Measurements from ENCODE around the gene ADGRD2.

ADGRD2 gene

GRCh38 chr9:124478354-124478753 is 28.1 kb downstream of the ADGRD2 start:
- DNase-seq (ENCODE audit: low read depth) = no peak

- DNase-seq (ENCODE audit: low read depth) = no peak
These were observed 29.1 kb downstream of the ADGRD2 start for GRCh38 chr9:124479371-124479770.

GRCh38 chr9:124479947-124480620 is 29.8 kb downstream of the ADGRD2 start:
- DNase-seq (ENCODE audit: low read depth) = no peak

DNA sequence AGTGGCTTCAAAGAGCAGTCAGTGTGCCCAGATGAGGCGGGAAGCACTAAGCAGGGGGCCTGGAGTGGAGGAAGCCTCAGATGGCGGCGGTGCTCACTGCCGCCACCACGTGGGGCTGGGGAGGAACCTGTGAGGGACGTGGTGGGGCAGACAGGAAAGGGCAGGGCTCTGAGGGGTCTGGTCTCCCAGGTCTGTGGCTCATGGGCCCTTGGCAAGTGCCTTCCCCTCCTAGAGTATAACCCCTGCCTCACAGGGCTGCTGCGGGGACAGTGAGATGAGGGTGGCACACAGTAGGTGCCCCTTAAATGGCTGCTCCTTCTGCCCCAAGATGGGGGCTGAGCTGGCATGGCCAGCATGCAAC is 30.4 kb downstream of the ADGRD2 start:
- DNase-seq (ENCODE audit: low read depth) = no peak

GRCh38 chr9:124481115-124481514 is 30.9 kb downstream of the ADGRD2 start:
- DNase-seq (ENCODE audit: low read depth) = no peak

DNA sequence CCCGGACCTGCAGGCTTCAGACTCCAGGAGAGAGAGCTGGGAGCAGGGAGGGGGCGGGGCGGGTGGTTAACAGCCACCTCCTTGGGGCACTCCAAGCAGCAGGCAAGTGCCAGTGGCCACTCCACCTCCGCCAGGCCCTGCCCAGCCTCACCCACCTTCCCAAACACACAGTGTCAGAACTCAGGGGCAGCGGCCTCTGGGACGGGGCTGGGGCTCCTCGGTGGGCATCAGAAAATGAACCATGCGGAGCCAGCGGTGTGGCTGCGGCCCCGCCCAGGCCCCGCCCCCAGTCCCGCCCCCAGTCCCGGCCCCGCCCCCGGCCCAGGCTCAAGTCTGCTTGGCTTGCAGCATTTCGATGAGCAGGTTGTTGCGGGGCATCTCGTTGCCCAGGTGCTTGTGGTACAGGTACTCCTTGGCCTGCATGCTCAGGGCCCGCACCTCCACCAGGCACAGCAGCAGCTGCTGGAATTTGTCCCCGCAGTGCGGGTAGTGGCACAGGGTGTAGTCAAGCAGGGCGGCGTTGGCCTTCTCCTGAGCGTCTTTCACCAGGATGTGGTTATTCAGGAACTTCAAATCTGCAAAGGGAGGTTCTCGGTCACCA is 32.3 kb downstream of the ADGRD2 start:
- no peak for DNase-seq (ENCODE audit: low read depth)

GRCh38 chr9:124483481-124483880 is 33.2 kb downstream of the ADGRD2 start:
- no peak for DNase-seq (ENCODE audit: low read depth)

DNA sequence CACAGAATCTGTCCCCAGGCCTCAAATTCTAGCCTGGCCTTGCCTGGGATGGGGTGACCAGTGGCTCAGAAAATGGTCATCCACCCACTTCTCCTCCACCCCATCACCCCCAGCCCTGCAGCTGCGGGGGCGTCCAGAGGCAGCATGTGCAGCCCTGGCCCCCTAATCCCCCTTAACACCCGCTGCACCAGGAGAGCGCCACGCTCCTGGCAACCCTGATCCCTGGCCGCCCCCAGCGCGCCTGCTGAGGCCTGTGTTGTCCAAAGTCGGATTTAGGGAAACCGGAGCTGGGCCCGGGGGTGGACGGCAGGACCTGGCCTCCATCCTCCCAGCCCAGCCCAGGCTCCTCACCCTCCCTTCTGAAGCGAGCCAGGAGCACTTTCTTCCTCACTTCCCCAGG is 35.0 kb downstream of the ADGRD2 start:
- no peak for DNase-seq (ENCODE audit: low read depth)

- no peak for DNase-seq (ENCODE audit: low read depth)
These were observed 35.7 kb downstream of the ADGRD2 start for GRCh38 chr9:124485936-124486335.

GRCh38 chr9:124486778-124487259 is 36.6 kb downstream of the ADGRD2 start:
- DNase-seq (ENCODE audit: low read depth) = no peak

- no peak for DNase-seq (ENCODE audit: low read depth)
These were observed 37.3 kb downstream of the ADGRD2 start for GRCh38 chr9:124487260-124488182.

DNA sequence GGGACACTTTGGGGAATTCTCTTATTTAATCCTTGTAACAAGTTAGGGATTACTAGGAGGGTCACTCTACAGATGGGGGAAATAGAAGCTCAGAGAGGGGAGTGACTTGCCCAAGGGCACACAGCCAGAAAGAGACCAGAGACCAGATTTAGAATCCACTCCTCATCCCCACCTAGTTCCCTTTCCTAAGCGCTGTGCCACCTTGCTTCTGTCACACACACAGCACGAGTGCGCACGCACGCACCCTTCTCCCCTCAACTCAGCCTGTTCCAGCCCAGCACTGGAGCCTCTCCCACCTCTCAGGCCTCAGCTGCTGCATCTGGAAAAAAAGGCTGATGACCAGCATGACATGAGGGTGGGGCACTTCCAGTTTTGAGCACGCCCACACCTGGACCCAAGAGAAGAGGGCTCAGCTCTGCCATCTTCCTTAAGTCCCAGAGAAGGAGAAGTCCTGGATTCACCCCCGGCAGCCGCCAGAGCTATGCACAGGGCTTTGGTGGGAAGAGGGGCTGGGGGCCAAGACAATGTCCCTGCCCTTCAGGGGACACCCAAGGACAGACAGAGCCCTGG is 38.5 kb downstream of the ADGRD2 start:
- DNase-seq (ENCODE audit: low read depth) = no peak

DNA sequence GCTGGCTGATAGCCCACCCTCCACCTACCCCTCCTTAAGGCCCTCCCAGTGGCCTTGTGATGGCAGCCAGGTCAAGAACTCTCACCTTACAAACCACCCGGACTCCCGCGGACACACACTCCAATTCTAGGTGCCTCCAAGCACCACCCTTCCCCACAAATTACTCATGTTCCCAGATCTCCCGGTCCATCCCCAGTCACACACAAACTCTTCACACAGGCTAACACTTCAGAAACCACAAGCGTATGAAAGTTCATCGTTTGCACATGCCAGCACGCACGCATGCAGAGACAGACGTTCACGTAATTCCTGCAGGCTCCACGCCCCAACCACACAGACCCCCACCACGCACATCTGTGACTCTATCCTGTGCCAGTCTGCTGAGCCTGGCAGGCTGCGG is 39.0 kb downstream of the ADGRD2 start:
- no peak for DNase-seq (ENCODE audit: low read depth)

- no peak for DNase-seq (ENCODE audit: low read depth)
These were observed 39.8 kb downstream of the ADGRD2 start for GRCh38 chr9:124490004-124490403.

DNA sequence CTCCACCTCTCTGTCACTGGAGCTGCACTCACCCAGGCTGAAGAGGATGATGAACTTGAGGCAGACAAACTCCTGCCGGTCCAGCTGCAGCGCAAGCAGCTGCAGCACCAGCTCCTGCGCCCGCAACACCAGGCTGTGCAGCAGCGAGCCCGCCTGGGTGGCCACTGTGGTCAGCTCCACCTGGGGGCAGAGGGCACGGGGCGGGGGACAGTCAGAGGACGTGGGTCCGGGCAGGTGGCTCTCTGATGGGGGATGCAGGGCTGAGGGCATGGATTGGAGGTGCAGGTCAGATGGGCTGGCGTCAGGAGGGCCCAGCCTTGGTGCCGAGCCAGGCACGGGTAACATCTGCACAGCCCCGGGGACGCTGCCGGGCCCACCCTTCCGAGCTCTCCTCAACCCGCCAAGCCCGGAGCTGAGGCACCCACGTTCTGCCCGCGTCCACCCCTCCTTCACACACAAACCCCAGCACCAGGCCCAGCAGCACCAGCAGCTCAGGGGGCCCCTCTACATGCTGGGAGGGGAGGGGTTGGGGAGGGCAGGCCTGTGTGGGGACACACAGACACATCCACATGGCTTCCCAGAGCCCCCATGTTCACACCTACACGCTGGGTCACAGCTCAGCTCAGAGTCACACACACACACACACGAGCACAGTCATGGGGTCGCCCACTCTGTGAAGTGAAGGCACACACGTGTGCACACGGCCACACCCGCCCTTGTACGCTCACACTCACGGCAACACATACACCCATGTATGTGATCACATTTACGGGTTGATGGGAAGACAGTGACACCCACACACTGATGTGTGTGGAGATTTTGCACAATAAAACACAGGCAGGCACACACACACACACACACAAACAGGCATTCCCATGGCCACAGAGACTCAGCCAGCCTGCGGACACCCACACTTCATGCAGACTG is 41.1 kb downstream of the ADGRD2 start:
- no peak for DNase-seq (ENCODE audit: low read depth)

DNA sequence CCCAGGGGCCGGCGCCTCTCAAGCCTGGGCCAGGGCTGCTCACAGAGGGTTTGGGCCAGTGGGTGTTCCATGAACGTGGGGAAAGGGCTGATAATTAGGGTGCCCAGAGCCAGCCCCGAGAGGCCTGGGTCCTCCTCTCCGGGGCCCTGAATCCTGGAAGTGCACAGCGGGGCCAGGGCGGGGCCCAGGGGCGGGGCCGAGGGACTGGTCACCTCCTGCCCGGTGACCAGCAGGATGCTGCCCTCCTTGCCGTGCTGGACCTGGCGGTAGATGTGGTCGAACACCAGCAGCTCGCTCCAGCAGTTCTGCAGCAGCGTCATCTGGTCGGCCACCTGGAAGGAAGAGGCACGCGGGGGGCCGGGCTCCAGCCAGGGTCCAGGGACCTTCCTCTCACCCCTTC is 42.6 kb downstream of the ADGRD2 start:
- no peak for DNase-seq (ENCODE audit: low read depth)

GRCh38 chr9:124493218-124493617 is 43.0 kb downstream of the ADGRD2 start:
- DNase-seq (ENCODE audit: low read depth) = no peak

DNA sequence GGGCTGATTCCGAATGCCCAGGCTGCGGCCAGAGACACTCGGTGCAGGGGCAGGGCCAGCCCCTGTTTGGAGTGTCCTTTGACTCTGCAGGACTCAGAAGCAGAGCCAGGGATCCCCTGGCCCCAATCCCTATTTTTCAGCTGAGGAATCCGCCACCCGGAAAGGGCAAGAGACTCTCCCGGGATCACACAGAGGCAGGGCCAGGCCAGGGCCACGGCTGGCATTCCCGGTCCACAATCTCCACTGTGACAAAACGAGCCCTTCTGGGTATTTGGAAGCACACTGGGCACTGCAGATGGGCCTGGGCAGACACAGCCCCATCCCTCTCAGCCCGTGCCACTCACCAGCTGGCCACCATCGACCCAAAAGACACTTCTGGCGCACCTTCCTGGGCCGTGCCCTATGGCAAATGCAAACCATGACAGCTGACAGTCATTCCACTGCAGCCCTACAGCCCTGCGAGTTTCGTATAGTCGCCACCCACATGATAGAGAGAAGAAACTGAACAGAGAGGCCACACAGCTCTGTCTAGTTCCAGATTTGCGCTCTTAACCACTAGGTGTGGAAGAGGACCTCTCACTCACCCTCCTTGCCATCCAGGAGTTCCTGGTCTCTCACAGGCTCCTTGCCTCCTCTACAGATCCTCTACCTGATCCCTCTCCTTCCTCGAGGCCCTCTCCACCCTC is 43.7 kb downstream of the ADGRD2 start:
- DNase-seq (ENCODE audit: low read depth) = no peak

GRCh38 chr9:124495126-124496074 is 45.1 kb downstream of the ADGRD2 start:
- no peak for DNase-seq (ENCODE audit: low read depth)

- no peak for DNase-seq (ENCODE audit: low read depth)
These were observed 45.8 kb downstream of the ADGRD2 start for GRCh38 chr9:124496075-124496449.
